HL-60 (cell line): ENCODE results near the gene SLC10A3.

ENCODE experiments used
- DNase-seq, 2 experiments: peaks; one replicate each; pipeline ENCODE4 v3.0.0-alpha.2; 2010 to 2020; ENCODE audit warnings: low read depth in 1 of 2, low spot score in 1 of 2
- H3K27ac ChIP-seq: fragments of 250-450 bp; sonication (Bioruptor Pico); replicated peaks from 2 replicates; pipeline ENCODE4 v1.5.1; 2020; ENCODE audit warnings: mild to moderate bottlenecking, moderate library complexity
- H3K27me3 ChIP-seq: fragments of 250-450 bp; sonication (Bioruptor Pico); 2 replicates; pipeline ENCODE4 v1.5.1; 2021; ENCODE audit warnings: mild to moderate bottlenecking, moderate library complexity; ENCODE audit not compliant: insufficient read depth, poor library complexity, severe bottlenecking
- H3K4me3 ChIP-seq: replicated peaks from 2 replicates; pipeline ENCODE4 v1.5.1; 2011; ENCODE audit warnings: mild to moderate bottlenecking, control low read depth, low read length; ENCODE audit not compliant: insufficient read depth
- CTCF ChIP-seq: IDR thresholded peaks from one replicate; pipeline ENCODE4 v1.5.1; 2011; ENCODE audit warnings: low read length, control low read depth, inconsistent platforms; ENCODE audit not compliant: insufficient read depth
- GABPA ChIP-seq: IDR thresholded peaks from 2 replicates; pipeline ENCODE4 v1.6.1; 2012; ENCODE audit warnings: low read depth
- POLR2AphosphoS5 ChIP-seq: IDR thresholded peaks from 2 replicates; pipeline ENCODE4 v1.6.1; 2012; ENCODE audit warnings: low read depth
- REST ChIP-seq: IDR thresholded peaks from 2 replicates; pipeline ENCODE4 v1.6.1; 2012; ENCODE audit warnings: low read depth; ENCODE audit not compliant: insufficient replicate concordance
- SPI1 ChIP-seq: IDR thresholded peaks from 2 replicates; pipeline ENCODE4 v1.6.1; 2012; ENCODE audit warnings: low read depth, mild to moderate bottlenecking, borderline replicate concordance

The SLC10A3 gene

GRCh38 chrX:154516656-154517100, 26.2 kb upstream of the SLC10A3 start:
- DNase-seq = no peak
- peak overlapping the region; percentile 65 for H3K27ac ChIP-seq
- peak overlapping the region; percentile 53 for H3K4me3 ChIP-seq

GRCh38 chrX:154515966-154516655, 25.7 kb upstream of the SLC10A3 start, which contains the start of gene FAM3A:
TSS of gene FAM3A (minus strand) at chrX:154516232. CDS start at chrX:154515772, 460 bp downstream.
- peak within 1 kb of the TSS; percentile 82 for H3K27ac ChIP-seq
- TF ChIP-seq GABPA = no peak
- no peak for TF ChIP-seq CTCF
- TF ChIP-seq POLR2AphosphoS5 = peak; percentile 57
- TF ChIP-seq SPI1 = no peak

More at GRCh38 chrX:154516656-154517100, 26.2 kb upstream of the SLC10A3 start:
- TF ChIP-seq CTCF = no peak
- TF ChIP-seq REST = no peak
- TF ChIP-seq POLR2AphosphoS5 = no peak
- no peak for TF ChIP-seq GABPA
- TF ChIP-seq SPI1 = no peak
- no peaks in the 10 kb centered on the region for H3K27me3 ChIP-seq

GRCh38 chrX:154515090-154515965, 24.9 kb upstream of the SLC10A3 start:
- TF ChIP-seq POLR2AphosphoS5 (no peak), SPI1 (peak; percentile 56; the same call in 1 of the 2 replicates), GABPA (no peak), REST (no peak), CTCF (no peak)
- Histone ChIP-seq H3K4me3 (peak overlapping the region; percentile 61), H3K27ac (peak overlapping the region; percentile 82), H3K27me3 (no peaks in the 10 kb centered on the region)
- DNase-seq = no peak

More at GRCh38 chrX:154515966-154516655, 25.7 kb upstream of the SLC10A3 start, which contains the start of gene FAM3A:
- peak; percentile 75 to 88 for DNase-seq
- Histone ChIP-seq H3K27me3 (no peaks in the 10 kb centered on the region), H3K4me3 (peak within 1 kb of the TSS; percentile 61)
